Activated naive CD4-positive, alpha-beta T cell (primary cell): Measurements from ENCODE around the gene SLC49A3.
A peak's percentile ranks its signal among the peaks of the same experiment; 100 is the strongest.
"Not testable (repeated sequence)": the region's sequence is repeated elsewhere in the genome, so short reads cannot be mapped to it uniquely, and the experiment has no call there.

Source experiments
- DNase-seq, 4 experiments: peaks; one replicate each; lab custom pipeline; 2025; lab: John Stamatoyannopoulos, UW

SLC49A3 gene

GRCh38 chr4:681736-682451 is 7.1 kb downstream of the SLC49A3 start:
- DNase-seq = peak in 1 of 4 experiments; percentile 35

- peak in 1 of 4 experiments; percentile 31 for DNase-seq
Measured at GRCh38 chr4:680928-681645, 7.9 kb downstream of the SLC49A3 start.

GRCh38 chr4:680551-680927 is 8.4 kb downstream of the SLC49A3 start:
- no peak for DNase-seq

- DNase-seq = no peak
Measured at GRCh38 chr4:680091-680490, 8.9 kb downstream of the SLC49A3 start.

- no peak for DNase-seq
Measured at GRCh38 chr4:679629-680028, 9.3 kb downstream of the SLC49A3 start.

- no peak for DNase-seq
Measured at GRCh38 chr4:679104-679481, 9.9 kb downstream of the SLC49A3 start.

GRCh38 chr4:678331-679103 is 10.4 kb downstream of the SLC49A3 start:
- no peak for DNase-seq

GRCh38 chr4:677431-678293 is 11.3 kb downstream of the SLC49A3 start:
- DNase-seq = no peak

GRCh38 chr4:676871-677235 is 12.1 kb downstream of the SLC49A3 start:
- DNase-seq = no peak

GRCh38 chr4:675980-676870 is 12.7 kb downstream of the SLC49A3 start:
- no peak for DNase-seq

- DNase-seq = no peak
Measured at GRCh38 chr4:675036-675882, 13.7 kb downstream of the SLC49A3 start.

- peak; percentile 96 to 99 (median 98) for DNase-seq
Measured at GRCh38 chr4:674172-675035, 14.5 kb downstream of the SLC49A3 start, which contains the start of the genes ATP5ME and MYL5. TSS of gene ATP5ME (minus strand) at chr4:674276. CDS start at chr4:674247, 29 bp downstream. TSS of gene MYL5 (plus strand) at chr4:674542. CDS start at chr4:678027, 3,485 bp downstream.

GRCh38 chr4:673349-674091 is 15.4 kb downstream of the SLC49A3 start:
- no peak for DNase-seq

- DNase-seq = no peak
Measured at GRCh38 chr4:671769-672168, 17.2 kb downstream of the SLC49A3 start.

- not testable (repeated sequence) for DNase-seq
Measured at GRCh38 chr4:669806-670559, 19.0 kb downstream of the SLC49A3 start.

- DNase-seq = not testable (repeated sequence)
Measured at GRCh38 chr4:668219-668618, 20.7 kb downstream of the SLC49A3 start.

- no peak for DNase-seq
Measured at GRCh38 chr4:667545-667925, 21.4 kb downstream of the SLC49A3 start.
